WTC11 (cell line): ENCODE measurements around the gene CHRM3. TPM values are rescaled to one million over a fixed set of nuclear protein-coding genes. Genes with fewer than 3 reads are reported as not detected.

ENCODE experiments used
- ATAC-seq: fragments of 200-7000 bp; cut with Tn5 transposase; 2 replicates; pipeline ENCODE4 v1.10.0; 2021; ENCODE audit warnings: mild to moderate bottlenecking, moderate library complexity
- CTCF ChIA-PET: fragments of 300-600 bp; sonication (Branson Sonifier 250); formaldehyde crosslinking; loops from one replicate; lab custom pipeline; 2021; ENCODE audit warnings: antibody characterized with exemption; lab: Charles Lee
- POLR2A ChIA-PET: fragments of 350-600 bp; sonication (Branson Sonifier 250); formaldehyde crosslinking; loops from one replicate; lab custom pipeline; 2021; ENCODE audit warnings: antibody characterized with exemption; lab: Charles Lee
- DNase-seq: peaks from one replicate; pipeline ENCODE4 v3.0.0; 2021; ENCODE audit warnings: low spot score
- H3K27ac Mint-ChIP-seq: 2 replicates; pipeline ENCODE4 v1.8.0; 2021; ENCODE audit warnings: mixed read lengths
- H3K27me3 Mint-ChIP-seq: 2 replicates; pipeline ENCODE4 v1.8.0; 2021; ENCODE audit warnings: low read depth, mild to moderate bottlenecking, moderate library complexity, mixed read lengths
- H3K36me3 Mint-ChIP-seq: 2 replicates; pipeline ENCODE4 v1.8.0; 2021; ENCODE audit warnings: mixed read lengths
- H3K4me1 Mint-ChIP-seq: 2 replicates; pipeline ENCODE4 v1.8.0; 2022; ENCODE audit warnings: mixed read lengths
- H3K4me3 Mint-ChIP-seq: 2 replicates; pipeline ENCODE4 v1.8.0; 2021; ENCODE audit warnings: mild to moderate bottlenecking, moderate library complexity, mixed read lengths
- H3K9me3 Mint-ChIP-seq: 2 replicates; pipeline ENCODE4 v1.8.0; 2021; ENCODE audit warnings: mixed read lengths
- CREB1 ChIP-seq: sonication (generic); formaldehyde crosslinking; IDR thresholded peaks from 2 replicates; pipeline ENCODE4 v1.8.0; 2023; ENCODE audit warnings: mild to moderate bottlenecking, missing genetic modification reagents
- E2F1 ChIP-seq: sonication (generic); formaldehyde crosslinking; IDR thresholded peaks from 2 replicates; pipeline ENCODE4 v1.8.0; 2022; ENCODE audit warnings: mild to moderate bottlenecking, missing genetic modification reagents
- EMX1 ChIP-seq: fragments of 250-450 bp; sonication (Bioruptor Pico); IDR thresholded peaks from 2 replicates; pipeline ENCODE4 v1.8.0; 2021; ENCODE audit warnings: mild to moderate bottlenecking
- ERG ChIP-seq: fragments of 250-450 bp; sonication (Bioruptor Pico); IDR thresholded peaks from 2 replicates; pipeline ENCODE4 v1.8.0; 2021; ENCODE audit warnings: mild to moderate bottlenecking
- ETV6 ChIP-seq: sonication (generic); formaldehyde crosslinking; IDR thresholded peaks from 2 replicates; pipeline ENCODE4 v1.8.1; 2022; ENCODE audit warnings: mild to moderate bottlenecking, missing genetic modification reagents
- FOXP1 ChIP-seq: sonication (generic); formaldehyde crosslinking; IDR thresholded peaks from 2 replicates; pipeline ENCODE4 v1.8.0; 2022; ENCODE audit warnings: missing genetic modification reagents, mild to moderate bottlenecking, moderate library complexity, borderline replicate concordance
- GTF2I ChIP-seq: fragments of 250-450 bp; sonication (Bioruptor Pico); conservative IDR thresholded peaks from 2 replicates; pipeline ENCODE4 v1.4.0; 2021; ENCODE audit warnings: mild to moderate bottlenecking
- HMGA2 ChIP-seq: fragments of 250-450 bp; sonication (Bioruptor Pico); IDR thresholded peaks from 2 replicates; pipeline ENCODE4 v1.4.0; 2021; ENCODE audit warnings: mild to moderate bottlenecking, moderate library complexity
- IRF2 ChIP-seq: sonication (generic); formaldehyde crosslinking; IDR thresholded peaks from 2 replicates; pipeline ENCODE4 v1.8.0; 2022; ENCODE audit warnings: low read depth, missing genetic modification reagents, borderline replicate concordance
- JAZF1 ChIP-seq: fragments of 250-450 bp; sonication (Bioruptor Pico); IDR thresholded peaks from 2 replicates; pipeline ENCODE4 v1.9.0; 2021; ENCODE audit warnings: moderate library complexity, mild to moderate bottlenecking, inconsistent platforms
- NFYB ChIP-seq: sonication (generic); formaldehyde crosslinking; conservative IDR thresholded peaks from 2 replicates; pipeline ENCODE4 v1.8.0; 2022; ENCODE audit warnings: low read depth, missing genetic modification reagents
- RELA ChIP-seq: sonication (generic); formaldehyde crosslinking; IDR thresholded peaks from 2 replicates; pipeline ENCODE4 v1.8.1; 2022; ENCODE audit warnings: missing genetic modification reagents, mild to moderate bottlenecking, borderline replicate concordance
- TEAD1 ChIP-seq: sonication (generic); formaldehyde crosslinking; IDR thresholded peaks from 2 replicates; pipeline ENCODE4 v1.8.0; 2022; ENCODE audit warnings: mild to moderate bottlenecking, missing genetic modification reagents
- TEAD4 ChIP-seq: sonication (generic); formaldehyde crosslinking; IDR thresholded peaks from 2 replicates; pipeline ENCODE4 v1.8.0; 2022; ENCODE audit warnings: mild to moderate bottlenecking, missing genetic modification reagents
- ZNF232 ChIP-seq: sonication (generic); formaldehyde crosslinking; IDR thresholded peaks from 2 replicates; pipeline ENCODE4 v1.8.0; 2022; ENCODE audit warnings: mild to moderate bottlenecking, missing genetic modification reagents
- ZNF263 ChIP-seq: sonication (generic); formaldehyde crosslinking; IDR thresholded peaks from 2 replicates; pipeline ENCODE4 v1.8.1; 2022; ENCODE audit warnings: low read depth, mild to moderate bottlenecking, moderate library complexity, missing genetic modification reagents
- ZNF317 ChIP-seq: sonication (generic); formaldehyde crosslinking; IDR thresholded peaks from 2 replicates; pipeline ENCODE4 v1.8.1; 2023; ENCODE audit warnings: low read depth, mild to moderate bottlenecking, moderate library complexity, missing genetic modification reagents, borderline replicate concordance
- ZNF423 ChIP-seq: fragments of 250-450 bp; sonication (Bioruptor Pico); IDR thresholded peaks from 2 replicates; pipeline ENCODE4 v2.1.2; 2022; ENCODE audit warnings: mild to moderate bottlenecking, moderate library complexity
- total RNA-seq: library from RNA; stranded (reverse); gene quantifications from 3 replicates; pipeline ENCODE4 v1.2.3, GENCODE V29; 2021
- TF ChIP-seq, protein P1 (sequence below): sonication (generic); formaldehyde crosslinking; IDR thresholded peaks from 2 replicates; pipeline ENCODE4 v1.8.0; 2023; ENCODE audit warnings: mild to moderate bottlenecking, missing genetic modification reagents
- TF ChIP-seq, protein P2 (sequence below): sonication (generic); formaldehyde crosslinking; conservative IDR thresholded peaks from 2 replicates; pipeline ENCODE4 v1.8.1; 2023; ENCODE audit warnings: mild to moderate bottlenecking, low read depth, missing genetic modification reagents, moderate library complexity
- TF ChIP-seq, protein P3 (sequence below): sonication (generic); formaldehyde crosslinking; IDR thresholded peaks from 2 replicates; pipeline ENCODE4 v1.8.0; 2022; ENCODE audit warnings: mild to moderate bottlenecking, missing genetic modification reagents

CHRM3 gene
- total RNA-seq, 1 experiment from 2014 or later = 6.9 TPM

DNA sequence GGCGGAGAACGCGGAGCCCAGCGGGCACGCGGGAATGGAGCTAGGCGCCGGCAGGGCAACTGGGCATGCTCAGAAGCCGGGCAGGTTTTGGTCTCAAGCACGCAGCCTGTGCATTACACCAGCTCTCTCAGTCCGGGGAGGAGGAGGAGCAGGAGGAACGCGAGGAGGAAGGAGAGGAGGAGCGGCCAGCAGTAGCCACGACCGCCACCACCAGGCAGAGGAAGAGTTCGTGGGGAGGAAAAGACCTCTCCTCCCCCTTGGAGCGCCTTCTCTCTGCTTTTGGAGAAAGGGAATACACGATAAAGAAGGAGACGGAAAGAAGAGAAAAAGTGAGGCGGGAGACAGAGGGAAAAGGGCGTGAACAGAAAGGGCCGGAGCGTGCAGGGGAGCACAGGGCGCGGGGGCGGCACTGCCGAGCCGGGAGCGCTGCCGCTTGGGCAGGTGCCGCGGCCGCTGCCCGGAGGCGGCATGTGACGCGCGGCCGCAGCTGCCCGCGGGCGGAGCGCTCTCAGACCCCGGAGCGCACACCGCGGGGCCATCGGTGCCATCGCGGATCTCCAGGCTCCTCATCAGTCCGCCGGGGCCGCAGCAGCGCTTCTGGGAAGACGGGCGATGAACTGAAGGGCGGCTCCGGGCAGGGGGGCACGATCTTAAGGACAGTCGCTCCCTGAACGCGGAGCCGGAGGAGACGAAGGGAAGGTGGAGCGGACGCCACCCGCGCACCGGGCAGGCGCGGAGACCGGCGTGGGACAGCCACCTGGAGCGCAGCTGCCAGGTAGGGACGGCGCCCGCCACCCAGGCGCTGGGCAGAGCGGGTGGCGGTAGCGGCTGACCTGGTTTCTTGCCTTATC, at the start of gene CHRM3 (continued):
- no peak for TF ChIP-seq RELA (CRISPR knock-in tag)
- TF ChIP-seq, protein P1, sequence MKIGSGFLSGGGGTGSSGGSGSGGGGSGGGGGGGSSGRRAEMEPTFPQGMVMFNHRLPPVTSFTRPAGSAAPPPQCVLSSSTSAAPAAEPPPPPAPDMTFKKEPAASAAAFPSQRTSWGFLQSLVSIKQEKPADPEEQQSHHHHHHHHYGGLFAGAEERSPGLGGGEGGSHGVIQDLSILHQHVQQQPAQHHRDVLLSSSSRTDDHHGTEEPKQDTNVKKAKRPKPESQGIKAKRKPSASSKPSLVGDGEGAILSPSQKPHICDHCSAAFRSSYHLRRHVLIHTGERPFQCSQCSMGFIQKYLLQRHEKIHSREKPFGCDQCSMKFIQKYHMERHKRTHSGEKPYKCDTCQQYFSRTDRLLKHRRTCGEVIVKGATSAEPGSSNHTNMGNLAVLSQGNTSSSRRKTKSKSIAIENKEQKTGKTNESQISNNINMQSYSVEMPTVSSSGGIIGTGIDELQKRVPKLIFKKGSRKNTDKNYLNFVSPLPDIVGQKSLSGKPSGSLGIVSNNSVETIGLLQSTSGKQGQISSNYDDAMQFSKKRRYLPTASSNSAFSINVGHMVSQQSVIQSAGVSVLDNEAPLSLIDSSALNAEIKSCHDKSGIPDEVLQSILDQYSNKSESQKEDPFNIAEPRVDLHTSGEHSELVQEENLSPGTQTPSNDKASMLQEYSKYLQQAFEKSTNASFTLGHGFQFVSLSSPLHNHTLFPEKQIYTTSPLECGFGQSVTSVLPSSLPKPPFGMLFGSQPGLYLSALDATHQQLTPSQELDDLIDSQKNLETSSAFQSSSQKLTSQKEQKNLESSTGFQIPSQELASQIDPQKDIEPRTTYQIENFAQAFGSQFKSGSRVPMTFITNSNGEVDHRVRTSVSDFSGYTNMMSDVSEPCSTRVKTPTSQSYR = no peak
- no peak for TF ChIP-seq TEAD4 (CRISPR knock-in tag)
- TF ChIP-seq GTF2I = no peak
- TF ChIP-seq EMX1 (CRISPR knock-in tag) = no peak
- no peak for TF ChIP-seq ZNF317 (CRISPR knock-in tag)
- TF ChIP-seq HMGA2 (CRISPR knock-in tag) = no peak
- no peak for TF ChIP-seq FOXP1
- TF ChIP-seq, protein P2, sequence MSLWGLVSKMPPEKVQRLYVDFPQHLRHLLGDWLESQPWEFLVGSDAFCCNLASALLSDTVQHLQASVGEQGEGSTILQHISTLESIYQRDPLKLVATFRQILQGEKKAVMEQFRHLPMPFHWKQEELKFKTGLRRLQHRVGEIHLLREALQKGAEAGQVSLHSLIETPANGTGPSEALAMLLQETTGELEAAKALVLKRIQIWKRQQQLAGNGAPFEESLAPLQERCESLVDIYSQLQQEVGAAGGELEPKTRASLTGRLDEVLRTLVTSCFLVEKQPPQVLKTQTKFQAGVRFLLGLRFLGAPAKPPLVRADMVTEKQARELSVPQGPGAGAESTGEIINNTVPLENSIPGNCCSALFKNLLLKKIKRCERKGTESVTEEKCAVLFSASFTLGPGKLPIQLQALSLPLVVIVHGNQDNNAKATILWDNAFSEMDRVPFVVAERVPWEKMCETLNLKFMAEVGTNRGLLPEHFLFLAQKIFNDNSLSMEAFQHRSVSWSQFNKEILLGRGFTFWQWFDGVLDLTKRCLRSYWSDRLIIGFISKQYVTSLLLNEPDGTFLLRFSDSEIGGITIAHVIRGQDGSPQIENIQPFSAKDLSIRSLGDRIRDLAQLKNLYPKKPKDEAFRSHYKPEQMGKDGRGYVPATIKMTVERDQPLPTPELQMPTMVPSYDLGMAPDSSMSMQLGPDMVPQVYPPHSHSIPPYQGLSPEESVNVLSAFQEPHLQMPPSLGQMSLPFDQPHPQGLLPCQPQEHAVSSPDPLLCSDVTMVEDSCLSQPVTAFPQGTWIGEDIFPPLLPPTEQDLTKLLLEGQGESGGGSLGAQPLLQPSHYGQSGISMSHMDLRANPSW (CRISPR knock-in tag) = no peak
- TF ChIP-seq TEAD1 (CRISPR knock-in tag) = peak; percentile 67
- TF ChIP-seq E2F1 = no peak
- TF ChIP-seq ERG (CRISPR knock-in tag) = no peak

DNA sequence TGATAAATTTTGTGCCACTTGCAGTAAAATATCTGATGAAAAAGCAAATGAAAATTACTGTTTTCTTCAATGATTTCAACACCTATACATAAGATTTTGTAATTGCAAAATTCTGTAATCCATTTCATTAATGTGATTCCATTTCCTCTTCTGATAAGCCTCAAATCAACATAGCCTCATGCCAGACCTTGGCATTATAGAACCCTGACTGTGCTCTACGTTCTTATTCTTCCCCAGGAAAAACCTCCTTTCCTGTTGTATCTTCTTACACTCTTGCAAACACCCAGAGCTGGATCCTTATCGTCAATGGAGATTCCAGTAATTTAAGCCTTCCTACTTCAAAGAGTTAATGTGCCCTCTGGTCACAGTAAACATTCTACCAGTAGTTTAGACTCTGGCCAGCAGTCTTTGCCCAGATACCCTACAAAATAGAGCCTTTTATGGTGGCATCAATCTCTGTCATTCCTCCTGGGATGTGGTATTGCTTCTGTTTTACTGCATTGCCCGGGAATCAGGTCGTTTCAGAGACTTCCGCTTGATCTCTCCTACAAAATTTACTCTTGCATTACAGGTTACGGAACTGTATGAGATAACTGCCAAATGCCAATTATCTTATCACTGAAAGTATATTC, 48.5 kb upstream of the CHRM3 start:
- H3K4me1 Mint-ChIP-seq = no peaks in the 10 kb centered on the region
- TF ChIP-seq IRF2 (no peak), ZNF423 (CRISPR knock-in tag) (no peak), ZNF317 (CRISPR knock-in tag) (no peak), ETV6 (no peak), JAZF1 (CRISPR knock-in tag) (no peak), NFYB (CRISPR knock-in tag) (no peak), ZNF263 (no peak), TEAD1 (CRISPR knock-in tag) (no peak), ZNF232 (CRISPR knock-in tag) (no peak), CREB1 (CRISPR knock-in tag) (no peak)
- TF ChIP-seq, protein P3, sequence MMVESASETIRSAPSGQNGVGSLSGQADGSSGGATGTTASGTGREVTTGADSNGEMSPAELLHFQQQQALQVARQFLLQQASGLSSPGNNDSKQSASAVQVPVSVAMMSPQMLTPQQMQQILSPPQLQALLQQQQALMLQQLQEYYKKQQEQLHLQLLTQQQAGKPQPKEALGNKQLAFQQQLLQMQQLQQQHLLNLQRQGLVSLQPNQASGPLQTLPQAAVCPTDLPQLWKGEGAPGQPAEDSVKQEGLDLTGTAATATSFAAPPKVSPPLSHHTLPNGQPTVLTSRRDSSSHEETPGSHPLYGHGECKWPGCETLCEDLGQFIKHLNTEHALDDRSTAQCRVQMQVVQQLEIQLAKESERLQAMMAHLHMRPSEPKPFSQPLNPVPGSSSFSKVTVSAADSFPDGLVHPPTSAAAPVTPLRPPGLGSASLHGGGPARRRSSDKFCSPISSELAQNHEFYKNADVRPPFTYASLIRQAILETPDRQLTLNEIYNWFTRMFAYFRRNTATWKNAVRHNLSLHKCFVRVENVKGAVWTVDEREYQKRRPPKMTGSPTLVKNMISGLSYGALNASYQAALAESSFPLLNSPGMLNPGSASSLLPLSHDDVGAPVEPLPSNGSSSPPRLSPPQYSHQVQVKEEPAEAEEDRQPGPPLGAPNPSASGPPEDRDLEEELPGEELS (CRISPR knock-in tag) = no peak
- TF ChIP-seq, protein P1 = no peak
- TF ChIP-seq, all 79 proteins: peak for 0
- no peaks in the 10 kb centered on the region for H3K9me3 Mint-ChIP-seq
- H3K36me3 Mint-ChIP-seq = no peaks in the 10 kb centered on the region
- DNase-seq (no peak), ATAC-seq (no peak)
- CTCF ChIA-PET = no interaction called here
- H3K4me3 Mint-ChIP-seq = no peak overlapping the region
- POLR2A ChIA-PET = no interaction called here
- H3K27ac Mint-ChIP-seq = no peak overlapping the region
- H3K27me3 Mint-ChIP-seq = no peaks in the 10 kb centered on the region
